ENCODE data around the gene NDUFAF2.
A peak's percentile ranks its signal among the peaks of the same experiment; 100 is the strongest.

NDUFAF2 gene

GRCh38 chr5:60944904-60945812 lies at the start of gene NDUFAF2, which contains the start of gene ERCC8:
NDUFAF2 (plus strand) TSS chr5:60945205; CDS start chr5:60945256, 51 bp downstream.
ERCC8 (minus strand) TSS chr5:60945070; CDS start chr5:60945008, 62 bp downstream.
- H2AFZ ChIP-seq (ENCODE audit: low read depth, low read length), result peak within 1 kb of the TSS; percentile 96
- peak within 1 kb of the TSS; percentile 99 for H3K4me3 ChIP-seq (ENCODE audit: low read length)
- H3K9me3 ChIP-seq (ENCODE audit: insufficient read depth, low read length), result no peaks in the 10 kb centered on the region
- no peaks in the 10 kb centered on the region for H3K27me3 ChIP-seq (ENCODE audit: low read depth, low read length)
- peaks cover 15% of the 10 kb centered on the region for H3K4me1 ChIP-seq (ENCODE audit: low read length)
- H3K36me3 ChIP-seq (replicated peaks; ENCODE audit: low read depth, low read length), result no peaks in the 10 kb centered on the region
- peak within 1 kb of the TSS; percentile 95 for H3K4me2 ChIP-seq (ENCODE audit: low read length)
- peak within 1 kb of the TSS; percentile 50 for H3K27ac ChIP-seq (ENCODE audit: low read length)
- peaks cover 66% of the 10 kb centered on the region for H3K79me2 ChIP-seq (ENCODE audit: low read length)
- no peaks in the 10 kb centered on the region for H4K20me1 ChIP-seq (ENCODE audit: insufficient read depth, low read length)
- TF ChIP-seq CTCF (IDR thresholded peaks at IDR 0.05; ENCODE audit: low read depth, low read length) (no peak), EZH2phosphoT487 (IDR thresholded peaks at IDR 0.05; ENCODE audit: low read depth) (no peak)
- H3K9ac ChIP-seq (ENCODE audit: low read length), result peak within 1 kb of the TSS; percentile 83

GRCh38 chr5:60896991-60897390 lies 48.0 kb upstream of the NDUFAF2 start:
- H3K4me1 ChIP-seq (ENCODE audit: low read length), result no peaks in the 10 kb centered on the region
- H3K4me3 ChIP-seq (ENCODE audit: low read length), result no peak overlapping the region
- H3K79me2 ChIP-seq (ENCODE audit: low read length), result no peaks in the 10 kb centered on the region
- TF ChIP-seq CTCF (IDR thresholded peaks at IDR 0.05; ENCODE audit: low read depth, low read length), result no peak
- TF ChIP-seq EZH2phosphoT487 (IDR thresholded peaks at IDR 0.05; ENCODE audit: low read depth), result no peak
- no peak overlapping the region for H3K4me2 ChIP-seq (ENCODE audit: low read length)
- H2AFZ ChIP-seq (ENCODE audit: low read depth, low read length), result no peak overlapping the region
- H3K9me3 ChIP-seq (ENCODE audit: insufficient read depth, low read length), result no peaks in the 10 kb centered on the region
- no peak overlapping the region for H3K27ac ChIP-seq (ENCODE audit: low read length)
- H3K36me3 ChIP-seq (replicated peaks; ENCODE audit: low read depth, low read length), result no peaks in the 10 kb centered on the region
- no peaks in the 10 kb centered on the region for H4K20me1 ChIP-seq (ENCODE audit: insufficient read depth, low read length)
- H3K9ac ChIP-seq (ENCODE audit: low read length), result no peak overlapping the region
- no peaks in the 10 kb centered on the region for H3K27me3 ChIP-seq (ENCODE audit: low read depth, low read length)

GRCh38 chr5:60903356-60903755 lies 41.6 kb upstream of the NDUFAF2 start:
- H4K20me1 ChIP-seq (ENCODE audit: insufficient read depth, low read length), result no peaks in the 10 kb centered on the region
- H3K9me3 ChIP-seq (ENCODE audit: insufficient read depth, low read length), result no peaks in the 10 kb centered on the region
- H2AFZ ChIP-seq (ENCODE audit: low read depth, low read length), result no peak overlapping the region
- no peaks in the 10 kb centered on the region for H3K79me2 ChIP-seq (ENCODE audit: low read length)
- no peak overlapping the region for H3K4me3 ChIP-seq (ENCODE audit: low read length)
- H3K36me3 ChIP-seq (replicated peaks; ENCODE audit: low read depth, low read length), result no peaks in the 10 kb centered on the region
- no peak overlapping the region for H3K4me2 ChIP-seq (ENCODE audit: low read length)
- H3K4me1 ChIP-seq (ENCODE audit: low read length), result no peaks in the 10 kb centered on the region
- H3K9ac ChIP-seq (ENCODE audit: low read length), result no peak overlapping the region
- TF ChIP-seq EZH2phosphoT487 (IDR thresholded peaks at IDR 0.05; ENCODE audit: low read depth), result no peak
- no peak for TF ChIP-seq CTCF (IDR thresholded peaks at IDR 0.05; ENCODE audit: low read depth, low read length)
- no peaks in the 10 kb centered on the region for H3K27me3 ChIP-seq (ENCODE audit: low read depth, low read length)
- H3K27ac ChIP-seq (ENCODE audit: low read length), result no peak overlapping the region

- TF ChIP-seq CTCF (IDR thresholded peaks at IDR 0.05; ENCODE audit: low read depth, low read length) (no peak), EZH2phosphoT487 (IDR thresholded peaks at IDR 0.05; ENCODE audit: low read depth) (no peak)
- H3K4me1 ChIP-seq (ENCODE audit: low read length), result no peaks in the 10 kb centered on the region
- H3K9ac ChIP-seq (ENCODE audit: low read length), result no peak overlapping the region
- no peak overlapping the region for H3K27ac ChIP-seq (ENCODE audit: low read length)
- H3K4me3 ChIP-seq (ENCODE audit: low read length), result no peak overlapping the region
- no peak overlapping the region for H2AFZ ChIP-seq (ENCODE audit: low read depth, low read length)
- no peaks in the 10 kb centered on the region for H3K79me2 ChIP-seq (ENCODE audit: low read length)
- H3K27me3 ChIP-seq (ENCODE audit: low read depth, low read length), result no peaks in the 10 kb centered on the region
- no peaks in the 10 kb centered on the region for H4K20me1 ChIP-seq (ENCODE audit: insufficient read depth, low read length)
- H3K9me3 ChIP-seq (ENCODE audit: insufficient read depth, low read length), result no peaks in the 10 kb centered on the region
- H3K4me2 ChIP-seq (ENCODE audit: low read length), result no peak overlapping the region
- peaks cover 4% of the 10 kb centered on the region for H3K36me3 ChIP-seq (replicated peaks; ENCODE audit: low read depth, low read length)
These were observed 28.4 kb upstream of the NDUFAF2 start for GRCh38 chr5:60916646-60917045.
